Left kidney (tissue), 2 donors: ENCODE data around the gene HPRT1. TPM values are rescaled to one million over a fixed set of nuclear protein-coding genes. Genes with fewer than 3 reads are reported as not detected.

Experiments used
- DNase-seq: peaks from one replicate; pipeline ENCODE4 v3.0.0-alpha.2; 2013
- polyA plus RNA-seq: library from polyadenylated mRNA; unstranded; fragments of 120-200 nt; gene quantifications from one replicate; pipeline ENCODE4 v1.2.1, GENCODE V29; 2013; ENCODE audit not compliant: insufficient read length

Gene HPRT1
- polyA plus RNA-seq, 1 donor: 49.7 TPM

GRCh38 chrX:134543288-134543687 is 83.3 kb downstream of the HPRT1 start:
- DNase-seq: no peak

GRCh38 chrX:134544135-134544512 is 84.2 kb downstream of the HPRT1 start:
- no peak for DNase-seq

- no peak for DNase-seq
These were observed 84.7 kb downstream of the HPRT1 start for GRCh38 chrX:134544513-134545151.

- DNase-seq: no peak
These were observed 85.5 kb downstream of the HPRT1 start for GRCh38 chrX:134545510-134545909.

GRCh38 chrX:134546187-134546586 is 86.2 kb downstream of the HPRT1 start:
- no peak for DNase-seq

- DNase-seq: no peak
These were observed 87.2 kb downstream of the HPRT1 start for GRCh38 chrX:134547047-134547679.

- no peak for DNase-seq
These were observed 88.6 kb downstream of the HPRT1 start for GRCh38 chrX:134548257-134549201.

Other genes starting within 250 kb of the HPRT1 start
- 11.6 TPM for gene CCDC160, start 223.0 kb upstream of the HPRT1 start, polyA plus RNA-seq
- 64.2 TPM for gene PHF6, start 86.9 kb upstream of the HPRT1 start, polyA plus RNA-seq
- gene PLAC1, start 198.3 kb downstream of the HPRT1 start, polyA plus RNA-seq: 4.5 TPM